AG04449 (cell line): ENCODE measurements around the gene DNAJA2.

Experiments
- CTCF ChIA-PET: fragments of 350-600 bp; formaldehyde crosslinking; extraction: SDS; loops from one replicate; lab custom pipeline; 2021; ENCODE audit warnings: antibody characterized with exemption; lab: Yijun Ruan, JAX
- POLR2A ChIA-PET: fragments of 400-600, 350-600 bp; formaldehyde crosslinking; extraction: SDS; loops from one replicate; lab custom pipeline; 2020; ENCODE audit warnings: antibody characterized with exemption, inconsistent platforms; lab: Yijun Ruan, JAX
- DNase-seq: peaks from one replicate; pipeline ENCODE4 v3.0.0-alpha.2; 2010; ENCODE audit warnings: low read depth, low spot score
- H3K4me3 ChIP-seq: 2 replicates; pipeline ENCODE4 v1.5.1; 2011; ENCODE audit warnings: low read depth, mild to moderate bottlenecking, control low read depth, low read length
- CTCF ChIP-seq: IDR thresholded peaks from one replicate; pipeline ENCODE4 v1.5.1; 2011; ENCODE audit warnings: mild to moderate bottlenecking, moderate library complexity, low read length, control low read depth, inconsistent platforms; ENCODE audit not compliant: insufficient read depth; ENCODE audit errors: missing control alignments

The DNAJA2 gene

DNA sequence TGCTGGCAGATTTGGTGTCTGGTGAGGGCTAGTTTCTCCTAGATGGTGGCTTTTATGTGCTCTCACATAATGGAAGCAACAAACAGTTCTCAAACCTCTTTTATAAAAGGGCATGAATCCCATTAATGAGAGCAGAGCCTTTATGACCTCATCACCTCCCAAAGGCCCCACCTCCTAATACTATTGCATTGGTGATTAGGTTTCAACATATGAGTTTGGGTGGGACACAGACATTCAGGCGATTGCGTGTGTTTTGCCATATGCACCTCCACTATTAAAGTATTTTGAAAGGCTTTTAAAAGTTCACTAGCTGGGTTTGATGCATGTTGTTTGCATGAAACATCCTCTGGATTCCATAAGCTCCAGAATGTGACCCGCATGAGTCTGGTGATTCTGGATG, 24.4 kb upstream of the DNAJA2 start:
- no peak for DNase-seq
- no peak overlapping the region for H3K4me3 ChIP-seq
- CTCF ChIA-PET, result interaction anchor here (1.8 kb wide), 1 partner anchor 40 kb away, joined by 4 read pairs; no protein-coding TSS in a partner anchor
- TF ChIP-seq CTCF, result no peak
- POLR2A ChIA-PET, result no interaction called here

GRCh38 chr16:46996952-46997458, 23.5 kb upstream of the DNAJA2 start:
- POLR2A ChIA-PET, result no interaction called here
- no peak for DNase-seq
- H3K4me3 ChIP-seq, result no peak overlapping the region
- TF ChIP-seq CTCF, result no peak
- CTCF ChIA-PET, result interaction anchor here (1.8 kb wide), 1 partner anchor 40 kb away, joined by 4 read pairs; no protein-coding TSS in a partner anchor

GRCh38 chr16:46996391-46996790, 22.9 kb upstream of the DNAJA2 start:
- H3K4me3 ChIP-seq, result no peak overlapping the region
- TF ChIP-seq CTCF, result no peak
- ChIA-PET POLR2A (no interaction called here), CTCF (interaction anchor here (1.8 kb wide), 1 partner anchor 41 kb away, joined by 4 read pairs; no protein-coding TSS in a partner anchor)
- DNase-seq, result no peak

DNA sequence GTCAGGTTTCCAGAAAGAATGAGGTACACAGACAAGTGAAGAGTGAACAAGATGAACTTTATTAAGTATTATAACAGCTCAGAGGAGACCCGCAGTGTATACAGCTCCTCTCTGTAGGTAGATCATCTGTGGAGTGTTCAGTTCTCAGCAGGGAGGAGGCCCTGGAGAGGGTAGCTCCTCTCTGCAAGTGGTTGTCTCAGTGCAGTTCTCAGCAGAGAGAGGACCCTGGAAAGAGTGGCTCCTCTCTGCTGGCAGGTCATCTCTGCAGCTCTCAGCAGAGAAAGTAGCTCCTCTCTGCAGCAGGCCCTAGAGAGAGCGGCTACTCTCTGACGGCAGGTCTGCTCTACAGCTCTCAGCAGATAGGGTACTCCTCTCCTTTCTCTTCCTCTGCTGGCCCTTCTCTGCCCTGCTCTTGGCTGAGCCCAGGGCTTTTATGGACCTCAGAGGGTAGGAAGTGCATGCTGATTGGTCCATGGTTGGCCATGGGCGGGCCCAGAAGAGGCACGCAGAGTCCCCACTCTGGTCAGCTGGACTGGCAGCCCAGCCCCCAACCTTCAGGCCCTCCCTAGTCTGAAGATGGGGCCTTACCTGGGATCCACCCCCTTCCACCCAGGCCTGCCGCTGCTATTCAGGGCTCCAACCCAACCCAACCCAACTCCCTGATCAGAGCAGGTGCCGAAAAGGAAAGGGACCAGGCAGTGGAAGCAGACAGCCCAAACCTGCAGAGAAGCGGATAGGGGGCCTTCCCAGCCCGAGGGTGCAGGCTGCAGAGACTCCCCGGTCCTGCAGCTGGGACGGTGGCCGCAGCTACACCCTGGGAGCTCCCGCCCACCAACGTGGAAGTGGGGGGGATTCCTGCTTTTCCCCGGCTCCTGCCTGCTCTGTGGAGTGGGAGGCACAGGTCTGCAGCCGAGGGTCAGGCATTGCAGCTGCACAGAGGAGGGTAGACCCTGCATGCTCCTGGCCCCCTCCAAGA, 18.5 kb upstream of the DNAJA2 start:
- ChIA-PET CTCF (no interaction called here), POLR2A (interaction anchor here (0.6 kb wide), 1 partner anchor 9 kb away, joined by 4 read pairs; no protein-coding TSS in a partner anchor)
- no peak overlapping the region for H3K4me3 ChIP-seq
- no peak for DNase-seq
- no peak for TF ChIP-seq CTCF

DNA sequence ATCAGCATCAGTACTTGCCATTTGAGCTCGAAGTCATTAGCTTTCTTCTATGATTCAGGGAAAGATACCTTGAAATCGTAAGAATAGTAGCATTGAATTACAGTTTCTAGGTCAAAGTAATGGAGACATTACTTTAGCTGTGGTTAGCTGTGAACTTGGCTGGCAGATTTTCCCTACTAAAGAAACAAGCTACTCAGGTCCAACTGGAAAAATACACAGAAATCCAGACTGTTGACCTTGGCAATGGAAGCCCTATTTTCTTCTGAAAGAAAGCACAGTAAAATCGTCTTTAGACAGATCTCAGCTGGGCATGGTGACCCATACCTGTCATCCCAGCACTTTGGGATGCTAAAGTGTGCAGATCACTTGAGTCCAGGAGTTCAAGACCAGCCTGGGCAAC, 13.4 kb upstream of the DNAJA2 start:
- DNase-seq, result no peak
- ChIA-PET POLR2A (no interaction called here), CTCF (interaction anchor here (2.3 kb wide), 1 partner anchor 51 kb away, joined by 5 read pairs; no protein-coding TSS in a partner anchor)
- no peak for TF ChIP-seq CTCF
- no peak overlapping the region for H3K4me3 ChIP-seq

DNA sequence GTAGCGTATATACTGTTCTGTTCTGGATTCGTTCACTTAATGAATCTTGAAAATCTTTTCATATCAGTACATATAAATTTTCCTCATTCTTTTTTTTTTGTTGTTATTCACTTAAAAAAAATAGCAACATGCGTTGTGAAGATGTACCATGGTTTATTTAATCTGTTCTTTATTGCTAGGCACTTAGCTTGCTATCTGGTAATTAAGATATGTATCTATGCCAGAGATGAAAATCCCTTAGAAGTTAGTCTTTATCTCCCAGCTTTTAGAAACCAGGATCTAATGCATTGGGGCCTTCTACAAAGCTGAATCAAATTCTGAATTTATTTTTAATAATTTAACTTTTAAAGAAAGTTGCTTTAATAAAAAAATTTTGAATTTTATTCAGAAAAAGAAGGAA, 13.0 kb upstream of the DNAJA2 start:
- ChIA-PET CTCF (interaction anchor here (2.3 kb wide), 1 partner anchor 51 kb away, joined by 5 read pairs; no protein-coding TSS in a partner anchor), POLR2A (no interaction called here)
- no peak for TF ChIP-seq CTCF
- no peak for DNase-seq
- no peak overlapping the region for H3K4me3 ChIP-seq
